Ascending aorta (tissue), 2 donors: ENCODE measurements around the gene MPC1L. TPM values are rescaled to one million over a fixed set of nuclear protein-coding genes. Genes with fewer than 3 reads are reported as not detected.

Source experiments
- DNase-seq, 2 donors: peaks; one replicate each; pipeline ENCODE4 v3.0.0-alpha.2; 2019; ENCODE audit warnings: low spot score in 2 of 2
- H3K27ac ChIP-seq, 2 donors: fragments of 200-600 bp; sonication (generic); one replicate each; pipeline ENCODE4 v1.5.1; 2016 to 2017; ENCODE audit warnings: mild to moderate bottlenecking in 1 of 2
- H3K27me3 ChIP-seq: fragments of 200-600 bp; sonication (generic); one replicate; pipeline ENCODE4 v1.5.1; 2017
- H3K36me3 ChIP-seq, 2 donors: fragments of 200-600 bp; sonication (generic); one replicate each; pipeline ENCODE4 v1.5.1; 2016
- H3K4me1 ChIP-seq, 2 donors: fragments of 200-600 bp; sonication (generic); one replicate each; pipeline ENCODE4 v1.5.1; 2016 to 2017; ENCODE audit warnings: mild to moderate bottlenecking in 1 of 2
- H3K4me3 ChIP-seq, 2 donors: fragments of 200-600 bp; sonication (generic); one replicate each; pipeline ENCODE4 v1.5.1; 2016 to 2017; ENCODE audit warnings: mild to moderate bottlenecking in 1 of 2
- H3K9me3 ChIP-seq, 2 donors: fragments of 200-600 bp; sonication (generic); one replicate each; pipeline ENCODE4 v1.5.1; 2016
- CTCF ChIP-seq, 3 experiments: fragments of 200-600 bp in 2 of 3; fragments of 450-650 bp in 1 of 3; sonication (generic) in 2 of 3; IDR thresholded peaks; one replicate each; pipeline ENCODE4 v1.5.1; 2016 to 2019; ENCODE audit warnings: antibody characterized with exemption in 3 of 3, mild to moderate bottlenecking in 1 of 3, moderate library complexity in 1 of 3
- intact Hi-C: fragments of 100-400 bp; cut with DNase I; formaldehyde crosslinking; loops from one replicate; pipeline ENCODE4 v1.15.1; 2023
- total RNA-seq: library from RNA; depleted of rRNA; stranded (reverse); fragments of >200 nt; gene quantifications from one replicate; pipeline ENCODE4 v1.1.0, GENCODE V29; 2016

The MPC1L gene
- total RNA-seq, 1 donor from 2014 or later, result not detected

GRCh38 chrX:40652664-40653063, 29.4 kb downstream of the MPC1L start:
- Histone ChIP-seq H3K9me3 (no peaks in the 10 kb centered on the region), H3K4me1 (peaks cover 0 to 2% of the 10 kb centered on the region in 2 donors), H3K27me3 (no peaks in the 10 kb centered on the region), H3K27ac (no peak overlapping the region), H3K4me3 (no peak overlapping the region), H3K36me3 (peaks cover 0 to 9% of the 10 kb centered on the region in 2 donors)
- intact Hi-C loops, result loop anchor here (2.0 to 5.0 kb wide), 2 partner anchors 462 to 600 kb away; no protein-coding TSS in a partner anchor
- DNase-seq, result no peak
- TF ChIP-seq CTCF (IDR thresholded peaks at IDR 0.05), result no peak

- no peak overlapping the region for H3K4me3 ChIP-seq
- H3K4me1 ChIP-seq, result no peaks in the 10 kb centered on the region
- no peak for TF ChIP-seq CTCF (IDR thresholded peaks at IDR 0.05)
- DNase-seq, result no peak
- no peaks in the 10 kb centered on the region for H3K27me3 ChIP-seq
- peaks cover 4 to 9% of the 10 kb centered on the region in 2 donors for H3K36me3 ChIP-seq
- intact Hi-C loops, result loop anchor here (2.0 to 5.0 kb wide), 2 partner anchors 461 to 599 kb away; no protein-coding TSS in a partner anchor
- no peak overlapping the region for H3K27ac ChIP-seq
- no peaks in the 10 kb centered on the region for H3K9me3 ChIP-seq
Measured at GRCh38 chrX:40653535-40653934, 30.3 kb downstream of the MPC1L start.

- Histone ChIP-seq H3K4me3 (no peak overlapping the region), H3K27me3 (no peaks in the 10 kb centered on the region), H3K4me1 (no peaks in the 10 kb centered on the region), H3K27ac (no peak overlapping the region), H3K9me3 (no peaks in the 10 kb centered on the region), H3K36me3 (peaks cover 9 to 21% of the 10 kb centered on the region in 2 donors)
- TF ChIP-seq CTCF (IDR thresholded peaks at IDR 0.05), result no peak
- intact Hi-C loops, result no loop called here
- DNase-seq, result no peak
Measured at GRCh38 chrX:40660381-40660780, 37.2 kb downstream of the MPC1L start.

GRCh38 chrX:40661489-40661888, 38.3 kb downstream of the MPC1L start:
- peaks cover 9 to 32% of the 10 kb centered on the region in 2 donors for H3K36me3 ChIP-seq
- H3K27ac ChIP-seq, result no peak overlapping the region
- H3K4me1 ChIP-seq, result no peaks in the 10 kb centered on the region
- DNase-seq, result no peak
- H3K4me3 ChIP-seq, result no peak overlapping the region
- intact Hi-C loops, result no loop called here
- no peaks in the 10 kb centered on the region for H3K9me3 ChIP-seq
- no peaks in the 10 kb centered on the region for H3K27me3 ChIP-seq
- no peak for TF ChIP-seq CTCF (IDR thresholded peaks at IDR 0.05)

GRCh38 chrX:40663078-40663740, 40.0 kb downstream of the MPC1L start:
- peaks cover 6 to 25% of the 10 kb centered on the region in 2 donors for H3K36me3 ChIP-seq
- no peak overlapping the region for H3K4me3 ChIP-seq
- no peak for DNase-seq
- intact Hi-C loops, result no loop called here
- H3K9me3 ChIP-seq, result no peaks in the 10 kb centered on the region
- no peaks in the 10 kb centered on the region for H3K27me3 ChIP-seq
- no peak overlapping the region for H3K27ac ChIP-seq
- TF ChIP-seq CTCF (IDR thresholded peaks at IDR 0.05), result no peak
- H3K4me1 ChIP-seq, result no peaks in the 10 kb centered on the region
